HEK293T (cell line): ENCODE data around the gene MINDY2.
"Not testable (repeated sequence)": the region's sequence is repeated elsewhere in the genome, so short reads cannot be mapped to it uniquely, and the experiment has no call there.

Experiments used
- CTCF ChIA-PET: fragments of 350-600 bp; formaldehyde crosslinking; extraction: SDS; loops from one replicate; lab custom pipeline; 2021; ENCODE audit warnings: antibody characterized with exemption, inconsistent platforms; lab: Yijun Ruan, JAX
- POLR2A ChIA-PET: fragments of 350-600 bp; formaldehyde crosslinking; extraction: SDS; loops from one replicate; lab custom pipeline; 2020; ENCODE audit warnings: antibody characterized with exemption, inconsistent platforms; lab: Yijun Ruan, JAX
- DNase-seq: peaks from one replicate; pipeline ENCODE4 v3.0.0; 2012; ENCODE audit warnings: mixed read lengths; ENCODE audit errors: extremely low spot score
- ARNT ChIP-seq: fragments of 450-650 bp; IDR thresholded peaks from 2 replicates; pipeline ENCODE4 v1.6.1; 2017; ENCODE audit warnings: mild to moderate bottlenecking
- BHLHE40 ChIP-seq: fragments of 450-650 bp; IDR thresholded peaks from 2 replicates; pipeline ENCODE4 v1.6.1; 2016; ENCODE audit warnings: mild to moderate bottlenecking, moderate library complexity, borderline replicate concordance
- CTBP1 ChIP-seq: fragments of 450-650 bp; IDR thresholded peaks from 2 replicates; pipeline ENCODE4 v1.6.1; 2016; ENCODE audit warnings: borderline replicate concordance
- ELF4 ChIP-seq: fragments of 450-650 bp; IDR thresholded peaks from 2 replicates; pipeline ENCODE4 v1.6.1; 2017; ENCODE audit warnings: antibody characterized with exemption
- FOXA1 ChIP-seq: fragments of 450-650 bp; IDR thresholded peaks from 2 replicates; pipeline ENCODE4 v1.6.1; 2016; ENCODE audit warnings: mild to moderate bottlenecking
- FOXK2 ChIP-seq: fragments of 450-650 bp; IDR thresholded peaks from 2 replicates; pipeline ENCODE4 v1.6.1; 2016; ENCODE audit warnings: mild to moderate bottlenecking
- FOXM1 ChIP-seq: fragments of 450-650 bp; IDR thresholded peaks from 2 replicates; pipeline ENCODE4 v1.6.1; 2017; ENCODE audit warnings: mild to moderate bottlenecking, borderline replicate concordance
- HDGF ChIP-seq: fragments of 450-650 bp; IDR thresholded peaks from 2 replicates; pipeline ENCODE4 v1.6.1; 2017; ENCODE audit warnings: antibody characterized with exemption, borderline replicate concordance
- L3MBTL2 ChIP-seq: fragments of 450-650 bp; conservative IDR thresholded peaks from 2 replicates; pipeline ENCODE4 v1.6.1; 2016; ENCODE audit warnings: mild to moderate bottlenecking
- LEF1 ChIP-seq: fragments of 450-650 bp; IDR thresholded peaks from 2 replicates; pipeline ENCODE4 v1.6.1; 2017; ENCODE audit warnings: mild to moderate bottlenecking, borderline replicate concordance
- NFRKB ChIP-seq: fragments of 450-650 bp; IDR thresholded peaks from 2 replicates; pipeline ENCODE4 v1.6.1; 2016; ENCODE audit warnings: mild to moderate bottlenecking, moderate library complexity
- SP1 ChIP-seq: fragments of 450-650 bp; IDR thresholded peaks from 2 replicates; pipeline ENCODE4 v1.6.1; 2017
- SUZ12 ChIP-seq: fragments of 450-650 bp; IDR thresholded peaks from 2 replicates; pipeline ENCODE4 v1.6.1; 2016; ENCODE audit warnings: mild to moderate bottlenecking
- TARDBP ChIP-seq: fragments of 450-650 bp; IDR thresholded peaks from 2 replicates; pipeline ENCODE4 v1.6.1; 2016
- ZNF384 ChIP-seq: fragments of 450-650 bp; IDR thresholded peaks from 2 replicates; pipeline ENCODE4 v1.6.1; 2016
- TF ChIP-seq, protein P1 (sequence below): fragments of 450-650 bp; IDR thresholded peaks from 2 replicates; pipeline ENCODE4 v1.6.1; 2016

Gene MINDY2

DNA sequence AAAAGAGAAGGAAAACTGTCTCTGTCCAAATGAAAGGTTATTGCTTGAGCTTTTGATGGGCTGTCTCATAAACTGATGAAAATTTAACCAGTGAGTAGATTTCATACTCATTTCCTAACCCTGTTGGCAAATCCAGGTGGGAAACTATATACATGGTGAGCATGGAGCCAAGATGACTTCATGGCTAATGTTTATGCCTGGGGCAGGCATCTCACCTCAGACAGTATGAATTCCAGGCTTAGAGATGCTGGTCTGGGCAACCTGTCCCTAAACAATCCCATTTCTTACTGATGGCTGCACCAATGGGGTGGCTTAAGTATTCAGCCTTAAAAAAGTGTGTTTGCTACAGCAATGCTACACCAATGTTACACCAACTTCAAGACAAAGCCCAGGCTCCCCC is 104.2 kb downstream of the MINDY2 start:
- TF ChIP-seq TARDBP (no peak), CTBP1 (no peak), ZNF384 (no peak), SP1 (no peak), FOXA1 (no peak), FOXK2 (no peak), HDGF (no peak), L3MBTL2 (no peak), FOXM1 (no peak), SUZ12 (no peak), ARNT (no peak), BHLHE40 (no peak)
- DNase-seq: no peak
- ChIA-PET CTCF (no interaction called here), POLR2A (no interaction called here)

DNA sequence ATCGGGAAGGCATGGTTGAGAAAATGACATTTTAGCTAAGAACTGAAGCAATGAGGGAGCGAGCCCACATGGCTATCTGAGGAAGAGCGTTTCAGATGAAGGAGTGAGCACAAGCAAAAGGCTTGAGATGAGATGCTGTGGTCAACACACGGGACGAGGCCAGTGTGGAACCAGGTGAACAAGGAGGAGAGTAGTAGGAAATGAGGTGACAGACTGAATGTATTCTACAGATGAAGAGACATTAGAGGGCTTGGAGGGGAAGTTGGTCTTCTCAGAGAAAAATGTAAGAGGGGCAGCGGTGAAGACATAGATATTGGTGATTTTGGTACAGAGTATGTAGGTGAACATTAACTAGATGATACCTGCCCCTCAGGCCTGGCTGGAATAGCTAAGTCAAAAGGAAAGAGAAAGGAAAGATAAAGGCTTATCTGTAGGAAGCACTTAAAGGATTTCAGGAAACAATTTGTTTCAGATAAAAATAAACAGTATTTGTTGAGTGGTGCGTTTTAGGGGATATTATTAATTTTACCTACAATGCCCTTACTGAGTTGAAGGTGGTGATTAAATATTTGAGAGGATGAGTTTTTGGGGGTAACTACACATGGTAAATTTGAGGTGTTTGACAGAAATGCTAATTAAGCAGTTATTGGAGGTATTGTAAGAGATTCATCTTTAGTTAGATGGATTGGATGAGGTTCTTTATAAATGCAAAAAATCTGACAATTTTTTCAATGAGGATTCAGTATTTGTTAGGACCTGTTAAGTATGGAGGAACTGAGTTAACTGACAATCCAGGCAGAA is 105.4 kb downstream of the MINDY2 start:
- no peak for DNase-seq
- ChIA-PET POLR2A (no interaction called here), CTCF (no interaction called here)
- TF ChIP-seq ELF4 (no peak), SUZ12 (no peak), LEF1 (no peak), TARDBP (no peak), NFRKB (no peak), ARNT (no peak), ZNF384 (no peak), HDGF (no peak), FOXA1 (no peak), BHLHE40 (no peak), L3MBTL2 (no peak)

DNA sequence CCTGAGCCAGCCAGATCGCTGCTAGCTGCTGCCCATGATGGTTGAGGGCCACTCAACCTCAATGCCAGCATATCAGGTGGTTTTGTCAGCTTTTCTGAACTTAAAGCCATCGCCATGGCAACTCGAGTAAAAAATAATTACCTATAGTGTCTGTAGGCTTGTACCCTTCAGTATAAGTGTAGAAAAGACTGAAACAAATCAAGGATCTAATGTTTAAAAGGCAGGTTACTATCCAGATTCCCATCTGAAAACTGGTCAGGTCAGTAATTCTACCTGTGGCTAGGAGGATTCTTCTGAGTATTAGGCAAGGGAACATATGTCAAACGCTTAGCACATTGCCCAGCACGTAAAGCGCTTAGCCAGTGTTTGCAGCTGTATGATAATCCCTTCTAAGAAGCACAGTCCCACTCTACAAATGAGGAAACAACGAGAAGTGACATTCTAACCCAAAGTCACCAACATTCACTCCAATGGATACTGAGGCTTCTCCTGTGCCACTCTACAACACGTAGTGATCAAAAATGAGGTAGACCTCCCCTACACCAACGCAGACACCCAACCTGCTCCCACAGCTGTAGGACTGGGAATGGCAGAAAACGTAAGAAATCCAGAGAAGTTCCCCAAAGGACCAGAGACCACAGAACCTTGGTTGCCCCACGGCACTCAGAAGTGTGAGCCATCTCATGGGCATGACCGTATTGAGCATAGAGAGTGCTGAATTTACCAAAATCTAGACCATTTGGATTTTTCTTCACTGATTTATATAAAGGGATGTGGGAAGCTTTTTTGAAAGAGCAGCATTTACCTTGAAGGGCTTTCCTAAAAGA is 107.1 kb downstream of the MINDY2 start:
- POLR2A ChIA-PET: no interaction called here
- DNase-seq: no peak
- CTCF ChIA-PET: interaction anchor here (0.7 kb wide), 2 partner anchors 106 to 269 kb away, joined by 3 to 5 read pairs; no protein-coding TSS in a partner anchor
- TF ChIP-seq LEF1 (no peak), SP1 (no peak), ZNF384 (no peak), ARNT (no peak), BHLHE40 (no peak), FOXM1 (no peak), TARDBP (no peak), HDGF (no peak), NFRKB (no peak), L3MBTL2 (no peak), ELF4 (no peak), FOXA1 (no peak), SUZ12 (no peak), CTBP1 (no peak)
- TF ChIP-seq, protein P1, sequence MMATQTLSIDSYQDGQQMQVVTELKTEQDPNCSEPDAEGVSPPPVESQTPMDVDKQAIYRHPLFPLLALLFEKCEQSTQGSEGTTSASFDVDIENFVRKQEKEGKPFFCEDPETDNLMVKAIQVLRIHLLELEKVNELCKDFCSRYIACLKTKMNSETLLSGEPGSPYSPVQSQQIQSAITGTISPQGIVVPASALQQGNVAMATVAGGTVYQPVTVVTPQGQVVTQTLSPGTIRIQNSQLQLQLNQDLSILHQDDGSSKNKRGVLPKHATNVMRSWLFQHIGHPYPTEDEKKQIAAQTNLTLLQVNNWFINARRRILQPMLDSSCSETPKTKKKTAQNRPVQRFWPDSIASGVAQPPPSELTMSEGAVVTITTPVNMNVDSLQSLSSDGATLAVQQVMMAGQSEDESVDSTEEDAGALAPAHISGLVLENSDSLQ: no peak

DNA sequence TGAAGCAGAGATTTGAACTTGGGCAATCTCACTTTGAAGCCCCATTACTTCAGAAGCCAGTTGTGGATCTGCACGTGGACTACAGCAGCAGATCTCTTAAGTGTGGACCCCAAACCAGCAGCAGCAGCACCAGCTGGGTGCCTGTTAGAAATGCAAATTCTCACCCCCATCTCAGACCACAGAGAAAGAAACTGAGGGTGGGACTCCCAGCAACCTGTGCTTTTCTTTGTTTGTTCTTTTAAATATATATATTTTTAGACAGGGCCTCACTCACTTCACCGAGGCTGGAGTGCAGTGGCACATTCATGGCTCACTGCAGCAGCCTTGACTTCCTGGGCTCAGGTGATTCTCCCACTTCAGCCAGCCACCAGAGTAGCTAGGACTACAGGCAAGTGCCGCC is 109.2 kb downstream of the MINDY2 start:
- POLR2A ChIA-PET: no interaction called here
- DNase-seq: no peak
- CTCF ChIA-PET: no interaction called here
- TF ChIP-seq TARDBP (no peak), ARNT (no peak), SUZ12 (no peak), L3MBTL2 (no peak), SP1 (no peak), ELF4 (no peak), LEF1 (no peak), HDGF (no peak), ZNF384 (no peak), BHLHE40 (no peak), FOXK2 (no peak), FOXA1 (no peak), FOXM1 (no peak)
- TF ChIP-seq, protein P1: no peak

DNA sequence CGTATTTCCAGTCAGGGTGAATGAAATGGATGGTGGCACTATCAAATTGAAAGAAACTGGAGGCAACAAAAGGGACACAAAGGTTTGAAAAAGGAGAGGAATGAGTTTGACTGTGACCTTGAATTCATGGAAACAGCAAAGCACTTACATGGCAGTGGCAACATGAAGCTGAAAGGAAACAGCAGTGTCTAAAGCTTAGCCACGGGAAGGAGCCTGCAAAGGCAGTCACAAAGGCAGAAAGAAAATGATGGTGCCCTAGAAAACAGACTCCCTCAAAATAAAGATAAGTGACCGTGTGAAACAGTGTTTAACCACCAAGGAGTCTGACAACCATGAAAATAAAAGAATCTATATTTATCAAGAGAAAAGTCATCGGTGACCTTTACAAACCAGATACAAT is 111.1 kb downstream of the MINDY2 start:
- ChIA-PET POLR2A (no interaction called here), CTCF (no interaction called here)
- TF ChIP-seq, protein P1: no peak
- no peak for TF ChIP-seq NFRKB
- no peak for TF ChIP-seq CTBP1
- TF ChIP-seq HDGF: no peak
- TF ChIP-seq SUZ12: no peak
- no peak for TF ChIP-seq L3MBTL2
- TF ChIP-seq ZNF384: no peak
- no peak for TF ChIP-seq LEF1
- no peak for TF ChIP-seq TARDBP
- TF ChIP-seq FOXK2: no peak
- DNase-seq: no peak

DNA sequence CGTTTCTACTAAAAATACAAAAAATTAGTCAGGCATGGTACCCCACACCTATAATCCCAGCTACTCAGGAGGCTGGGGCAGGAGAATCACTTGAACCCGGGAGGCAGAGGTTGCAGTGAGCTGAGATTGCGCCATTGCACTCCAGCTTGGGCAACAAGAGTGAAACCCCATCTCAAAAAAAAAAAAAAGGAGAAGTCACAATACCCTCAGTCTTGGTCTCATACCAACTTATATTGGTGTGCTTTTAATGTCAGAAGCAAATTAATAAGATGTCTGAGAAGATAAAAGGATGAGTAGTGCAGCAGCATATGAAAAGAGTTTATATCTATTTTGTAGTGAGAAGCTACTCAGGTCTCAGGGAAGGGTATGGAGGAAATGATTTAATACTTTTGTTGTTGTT is 112.8 kb downstream of the MINDY2 start:
- DNase-seq, POLR2A ChIA-PET: not testable (repeated sequence)

More for the DNA sequence above, 112.8 kb downstream of the MINDY2 start:
- CTCF ChIA-PET: not testable (repeated sequence)
